Measurements from ENCODE around the gene ABLIM2. TPM values are rescaled to one million over a fixed set of nuclear protein-coding genes. Genes with fewer than 3 reads are reported as not detected.

Gene ABLIM2
- total RNA-seq, 3 donors from 2014 or later, result 0.26 to 0.54 (median 0.30) TPM

GRCh38 chr4:8077181-8078108, 81.2 kb downstream of the ABLIM2 start:
- no peaks in the 10 kb centered on the region for H3K36me3 Mint-ChIP-seq (ENCODE audit: insufficient read depth)
- no peak overlapping the region for H3K4me3 Mint-ChIP-seq
- DNase-seq (no peak), ATAC-seq (no peak)
- H3K9me3 Mint-ChIP-seq, result no peaks in the 10 kb centered on the region
- peaks cover 4% of the 10 kb centered on the region for H3K27me3 Mint-ChIP-seq (ENCODE audit: low read depth)
- H3K4me1 Mint-ChIP-seq (ENCODE audit: low read depth), result no peaks in the 10 kb centered on the region

- H3K27me3 Mint-ChIP-seq (ENCODE audit: low read depth), result peaks cover 6% of the 10 kb centered on the region
- no peak overlapping the region for H3K4me3 Mint-ChIP-seq
- no peaks in the 10 kb centered on the region for H3K36me3 Mint-ChIP-seq (ENCODE audit: insufficient read depth)
- no peaks in the 10 kb centered on the region for H3K4me1 Mint-ChIP-seq (ENCODE audit: low read depth)
- DNase-seq, result no peak
- H3K9me3 Mint-ChIP-seq, result no peaks in the 10 kb centered on the region
- no peak for ATAC-seq
Observed at GRCh38 chr4:8076023-8076422, 82.6 kb downstream of the ABLIM2 start.

GRCh38 chr4:8073206-8073863, 85.3 kb downstream of the ABLIM2 start:
- no peaks in the 10 kb centered on the region for H3K9me3 Mint-ChIP-seq
- H3K36me3 Mint-ChIP-seq (ENCODE audit: insufficient read depth), result no peaks in the 10 kb centered on the region
- H3K4me3 Mint-ChIP-seq, result no peak overlapping the region
- DNase-seq (no peak), ATAC-seq (no peak)
- H3K27me3 Mint-ChIP-seq (ENCODE audit: low read depth), result peaks cover 6% of the 10 kb centered on the region
- no peaks in the 10 kb centered on the region for H3K4me1 Mint-ChIP-seq (ENCODE audit: low read depth)

- no peak for ATAC-seq
- Mint-ChIP-seq H3K4me1 (ENCODE audit: low read depth) (no peaks in the 10 kb centered on the region), H3K4me3 (no peak overlapping the region), H3K36me3 (ENCODE audit: insufficient read depth) (no peaks in the 10 kb centered on the region), H3K9me3 (no peaks in the 10 kb centered on the region), H3K27me3 (ENCODE audit: low read depth) (peaks cover 6% of the 10 kb centered on the region)
- DNase-seq, result no peak
Observed at GRCh38 chr4:8072235-8072968, 86.2 kb downstream of the ABLIM2 start.

GRCh38 chr4:8071766-8072165, 86.8 kb downstream of the ABLIM2 start:
- Mint-ChIP-seq H3K36me3 (ENCODE audit: insufficient read depth) (no peaks in the 10 kb centered on the region), H3K27me3 (ENCODE audit: low read depth) (peaks cover 6% of the 10 kb centered on the region), H3K4me1 (ENCODE audit: low read depth) (no peaks in the 10 kb centered on the region), H3K4me3 (no peak overlapping the region), H3K9me3 (no peaks in the 10 kb centered on the region)
- ATAC-seq (no peak), DNase-seq (no peak)

- H3K36me3 Mint-ChIP-seq (ENCODE audit: insufficient read depth), result no peaks in the 10 kb centered on the region
- DNase-seq (no peak), ATAC-seq (no peak)
- peaks cover 6% of the 10 kb centered on the region for H3K27me3 Mint-ChIP-seq (ENCODE audit: low read depth)
- no peak overlapping the region for H3K4me3 Mint-ChIP-seq
- no peaks in the 10 kb centered on the region for H3K9me3 Mint-ChIP-seq
- no peaks in the 10 kb centered on the region for H3K4me1 Mint-ChIP-seq (ENCODE audit: low read depth)
Observed at GRCh38 chr4:8070736-8071718, 87.6 kb downstream of the ABLIM2 start.

GRCh38 chr4:8069102-8069752, 89.4 kb downstream of the ABLIM2 start:
- Mint-ChIP-seq H3K9me3 (peaks cover 10% of the 10 kb centered on the region), H3K4me1 (ENCODE audit: low read depth) (no peaks in the 10 kb centered on the region), H3K4me3 (no peak overlapping the region), H3K27me3 (ENCODE audit: low read depth) (peaks cover 6% of the 10 kb centered on the region), H3K36me3 (ENCODE audit: insufficient read depth) (peaks cover 5% of the 10 kb centered on the region)
- DNase-seq (no peak), ATAC-seq (no peak)

- ATAC-seq, result no peak
- no peak overlapping the region for H3K4me3 Mint-ChIP-seq
- peaks cover 5% of the 10 kb centered on the region for H3K36me3 Mint-ChIP-seq (ENCODE audit: insufficient read depth)
- H3K4me1 Mint-ChIP-seq (ENCODE audit: low read depth), result no peaks in the 10 kb centered on the region
- peaks cover 6% of the 10 kb centered on the region for H3K27me3 Mint-ChIP-seq (ENCODE audit: low read depth)
- no peak for DNase-seq
- H3K9me3 Mint-ChIP-seq, result peaks cover 19% of the 10 kb centered on the region
Observed at GRCh38 chr4:8067945-8068896, 90.4 kb downstream of the ABLIM2 start.

GRCh38 chr4:8067274-8067936, 91.2 kb downstream of the ABLIM2 start:
- DNase-seq, result no peak
- H3K36me3 Mint-ChIP-seq (ENCODE audit: insufficient read depth), result peaks cover 5% of the 10 kb centered on the region
- H3K4me1 Mint-ChIP-seq (ENCODE audit: low read depth), result no peaks in the 10 kb centered on the region

GRCh38 chr4:8066336-8066931, 92.2 kb downstream of the ABLIM2 start:
- Mint-ChIP-seq H3K4me3 (no peak overlapping the region), H3K27me3 (ENCODE audit: low read depth) (no peaks in the 10 kb centered on the region)

More at GRCh38 chr4:8067274-8067936, 91.2 kb downstream of the ABLIM2 start:
- no peak for ATAC-seq
- Mint-ChIP-seq H3K9me3 (peaks cover 21% of the 10 kb centered on the region), H3K27me3 (ENCODE audit: low read depth) (peaks cover 2% of the 10 kb centered on the region), H3K4me3 (no peak overlapping the region)

GRCh38 chr4:8063974-8064563, 94.5 kb downstream of the ABLIM2 start:
- H3K4me1 Mint-ChIP-seq (ENCODE audit: low read depth), result no peaks in the 10 kb centered on the region
- peaks cover 5% of the 10 kb centered on the region for H3K36me3 Mint-ChIP-seq (ENCODE audit: insufficient read depth)
- ATAC-seq (no peak), DNase-seq (no peak)
- H3K9me3 Mint-ChIP-seq, result peaks cover 21% of the 10 kb centered on the region
- no peaks in the 10 kb centered on the region for H3K27me3 Mint-ChIP-seq (ENCODE audit: low read depth)
- no peak overlapping the region for H3K4me3 Mint-ChIP-seq

More at GRCh38 chr4:8066336-8066931, 92.2 kb downstream of the ABLIM2 start:
- no peak for DNase-seq
- ATAC-seq, result no peak
- Mint-ChIP-seq H3K9me3 (peaks cover 21% of the 10 kb centered on the region), H3K4me1 (ENCODE audit: low read depth) (no peaks in the 10 kb centered on the region), H3K36me3 (ENCODE audit: insufficient read depth) (peaks cover 5% of the 10 kb centered on the region)
